ENCODE data around the gene MME. TPM values are rescaled to one million over a fixed set of nuclear protein-coding genes. Genes with fewer than 3 reads are reported as not detected.
A peak's percentile ranks its signal among the peaks of the same experiment; 100 is the strongest.
"Not testable (repeated sequence)": the region's sequence is repeated elsewhere in the genome, so short reads cannot be mapped to it uniquely, and the experiment has no call there.

The MME gene
- total RNA-seq, 1 donor from 2014 or later = 3.2 TPM

DNA sequence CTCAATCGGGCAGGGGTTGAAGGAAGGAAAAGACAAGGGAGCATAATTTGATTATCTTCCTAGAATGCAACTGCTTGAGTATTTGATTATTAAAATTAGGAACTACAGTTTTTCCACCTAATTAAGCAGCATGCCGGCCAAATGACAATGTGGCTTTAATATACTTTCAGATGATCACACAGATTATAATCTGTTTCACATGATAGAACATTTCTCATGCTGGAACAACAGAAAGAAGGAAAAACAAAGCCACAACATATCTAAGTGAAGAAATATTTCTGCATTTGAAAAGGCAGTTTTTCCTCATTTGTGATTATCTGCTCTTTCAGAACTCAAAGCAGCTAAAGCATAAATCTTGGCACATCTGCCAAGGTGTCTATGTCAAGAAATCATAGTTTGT lies 130.6 kb downstream of the MME start:
- ATAC-seq (ENCODE audit: poor library complexity) = no peak
- DNase-seq = no peak
- intact Hi-C loops (cut with DNase I) = no loop called here

GRCh38 chr3:155211266-155211665 lies 131.1 kb downstream of the MME start:
- intact Hi-C loops (cut with DNase I) = no loop called here
- DNase-seq (no peak), ATAC-seq (ENCODE audit: poor library complexity) (no peak)

GRCh38 chr3:155211940-155212339 lies 131.8 kb downstream of the MME start:
- ATAC-seq (ENCODE audit: poor library complexity) (no peak), DNase-seq (no peak)
- intact Hi-C loops (cut with DNase I) = no loop called here

DNA sequence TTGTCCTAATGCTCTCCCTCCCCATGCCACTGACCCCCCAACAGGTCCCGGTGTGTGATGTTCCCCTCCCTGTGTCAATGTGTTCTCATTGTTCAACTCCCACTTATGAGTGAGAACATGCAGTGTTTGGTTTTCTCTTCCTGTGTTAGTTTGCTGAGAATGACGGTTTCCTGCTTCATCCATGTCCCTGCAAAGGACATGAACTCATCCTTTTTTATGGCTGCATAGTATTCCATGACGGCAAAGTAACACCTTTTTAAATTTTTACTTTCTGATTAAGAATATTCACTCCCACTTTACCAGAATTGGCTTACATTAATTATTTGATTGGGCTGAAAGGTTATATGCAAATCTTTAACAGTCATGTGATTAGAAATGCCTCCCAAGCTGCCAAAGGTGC lies 135.9 kb downstream of the MME start:
- DNase-seq; intact Hi-C loops (cut with DNase I); ATAC-seq (ENCODE audit: poor library complexity): not testable (repeated sequence)

DNA sequence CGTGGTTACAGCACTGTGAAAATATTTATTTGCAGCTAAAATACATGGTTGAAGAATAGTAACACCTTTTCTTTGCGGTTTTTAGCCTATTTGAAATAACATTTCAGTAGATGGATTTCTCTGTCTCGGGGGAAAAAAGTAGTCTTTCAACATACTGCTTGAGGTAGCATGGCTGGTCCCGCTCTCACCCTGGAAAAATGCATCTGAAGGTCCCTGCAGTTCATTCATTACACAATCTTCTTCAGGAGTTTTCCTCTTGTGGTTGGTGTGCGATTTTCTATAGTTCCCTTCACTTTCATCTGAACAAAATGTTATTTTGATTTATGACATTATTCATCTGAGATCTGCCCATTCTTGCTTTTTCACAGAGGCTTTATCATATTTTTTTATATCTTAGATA lies 137.5 kb downstream of the MME start:
- ATAC-seq (ENCODE audit: poor library complexity) = no peak
- intact Hi-C loops (cut with DNase I) = no loop called here
- no peak for DNase-seq

GRCh38 chr3:155218462-155218861 lies 138.3 kb downstream of the MME start:
- no peak for ATAC-seq (ENCODE audit: poor library complexity)
- intact Hi-C loops (cut with DNase I) = no loop called here
- DNase-seq = no peak

DNA sequence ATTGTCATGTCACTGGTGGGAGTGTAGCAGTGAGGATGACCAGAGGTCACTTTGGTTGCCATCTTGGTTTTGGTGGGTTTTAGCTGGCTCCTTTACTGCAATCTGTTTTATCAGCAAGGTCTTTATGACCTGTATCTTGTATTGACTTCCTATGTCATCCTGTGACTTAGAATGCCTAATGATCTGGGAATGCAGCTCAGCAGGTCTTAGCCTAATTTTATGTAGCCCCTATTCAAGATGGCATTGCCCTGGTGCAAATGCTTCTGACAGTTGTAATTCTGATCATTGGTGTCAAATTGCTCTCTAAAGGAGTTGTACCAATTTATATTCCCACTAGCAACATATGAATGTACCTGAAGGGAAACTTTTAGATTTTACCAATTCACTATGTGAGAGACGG lies 139.0 kb downstream of the MME start:
- ATAC-seq (ENCODE audit: poor library complexity) = no peak
- intact Hi-C loops (cut with DNase I) = no loop called here

DNA sequence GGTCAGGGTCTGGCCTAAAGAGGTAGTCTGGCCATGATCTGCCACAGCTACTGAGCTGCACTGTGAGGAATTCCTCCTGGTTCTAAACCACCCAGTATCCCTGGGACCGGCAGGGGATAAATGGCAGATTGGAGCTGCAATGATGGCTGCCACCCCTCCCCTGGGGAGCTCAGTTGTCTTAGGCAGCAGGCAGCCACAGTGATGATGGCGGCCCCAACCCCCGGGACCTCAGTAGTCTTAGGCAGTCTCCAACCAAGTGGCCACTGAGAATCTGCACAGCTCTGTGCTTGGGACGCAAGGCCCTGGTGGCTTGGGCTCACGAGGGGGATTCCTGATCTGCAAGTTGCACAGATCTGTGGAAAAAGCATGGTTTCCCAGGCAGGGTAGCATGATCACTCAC lies 145.3 kb downstream of the MME start:
- intact Hi-C loops (cut with DNase I) = no loop called here
- DNase-seq = no peak
- ATAC-seq (ENCODE audit: poor library complexity) = no peak

More for the DNA sequence above, 139.0 kb downstream of the MME start:
- no peak for DNase-seq

- DNase-seq = no peak
- intact Hi-C loops (cut with DNase I) = no loop called here
- ATAC-seq (ENCODE audit: poor library complexity) = no peak
These were observed 147.0 kb downstream of the MME start for GRCh38 chr3:155227141-155227540.

DNA sequence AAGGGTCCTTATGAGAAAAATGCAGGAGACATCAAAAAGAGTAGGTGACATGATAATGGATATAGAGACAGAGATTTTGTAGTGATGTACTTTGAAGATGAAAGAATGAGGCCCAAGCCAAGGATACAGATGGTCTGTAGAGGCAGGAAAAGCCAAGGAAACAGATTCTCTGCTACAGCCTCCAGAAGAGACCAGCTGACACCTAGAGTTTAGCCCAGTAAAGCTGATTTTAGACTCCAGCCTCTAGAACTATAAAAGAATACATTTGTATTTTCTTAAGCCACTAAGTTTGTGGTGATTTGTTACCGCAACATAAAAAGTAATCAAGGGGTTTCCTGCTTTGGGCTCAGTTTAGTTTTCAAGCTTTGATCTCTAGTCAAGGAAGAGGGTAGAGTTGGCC lies 148.6 kb downstream of the MME start:
- no peak for DNase-seq
- ATAC-seq (ENCODE audit: poor library complexity) = no peak
- intact Hi-C loops (cut with DNase I) = no loop called here

DNA sequence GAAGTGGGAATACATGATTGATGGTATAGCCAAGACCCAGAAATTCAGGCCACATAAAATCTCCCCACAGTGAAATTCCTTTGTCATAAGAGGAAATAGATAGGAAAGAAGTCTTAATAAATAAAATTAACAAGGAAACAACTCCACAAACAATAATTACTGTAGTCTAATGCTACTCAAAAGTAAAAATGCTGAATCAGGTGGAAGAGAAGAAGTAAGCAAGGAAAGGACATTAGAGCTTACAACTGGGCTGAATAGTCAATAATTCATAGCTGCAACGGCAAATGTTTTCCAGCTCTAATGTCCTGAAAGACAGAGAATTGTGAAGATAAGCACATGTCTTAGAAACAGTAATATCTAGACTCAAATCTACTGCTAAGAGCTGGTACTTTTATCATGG lies 149.0 kb downstream of the MME start:
- intact Hi-C loops (cut with DNase I) = no loop called here
- ATAC-seq (ENCODE audit: poor library complexity) = no peak

DNA sequence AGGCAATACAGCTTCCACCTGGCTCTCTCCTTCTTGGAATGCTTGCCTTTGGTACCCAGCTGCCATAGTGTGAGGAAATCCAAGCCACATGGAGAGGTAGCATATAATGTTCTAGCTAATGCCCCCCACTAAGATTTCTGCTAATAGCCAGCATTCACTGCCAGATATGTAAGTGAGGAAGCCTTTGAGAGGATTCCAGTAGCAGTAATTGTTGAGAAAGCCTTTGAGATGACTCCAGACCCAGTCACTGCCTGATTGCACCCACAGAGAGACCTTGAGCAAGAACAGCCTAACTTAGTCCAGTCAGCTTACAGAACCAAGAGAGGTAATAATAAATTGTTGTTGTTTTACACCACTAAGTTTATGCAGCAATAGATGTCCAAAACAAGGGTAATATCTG lies 150.3 kb downstream of the MME start:
- intact Hi-C loops (cut with DNase I) = loop anchor here (10.0 kb wide), 1 partner anchor 84 kb away; no protein-coding TSS in a partner anchor
- DNase-seq (no peak), ATAC-seq (ENCODE audit: poor library complexity) (no peak)

More for the DNA sequence above, 149.0 kb downstream of the MME start:
- DNase-seq = no peak

- no peak for DNase-seq
- no peak for ATAC-seq (ENCODE audit: poor library complexity)
- intact Hi-C loops (cut with DNase I) = loop anchor here (10.0 kb wide), 1 partner anchor 83 kb away; no protein-coding TSS in a partner anchor
These were observed 151.7 kb downstream of the MME start for GRCh38 chr3:155231792-155232191.

DNA sequence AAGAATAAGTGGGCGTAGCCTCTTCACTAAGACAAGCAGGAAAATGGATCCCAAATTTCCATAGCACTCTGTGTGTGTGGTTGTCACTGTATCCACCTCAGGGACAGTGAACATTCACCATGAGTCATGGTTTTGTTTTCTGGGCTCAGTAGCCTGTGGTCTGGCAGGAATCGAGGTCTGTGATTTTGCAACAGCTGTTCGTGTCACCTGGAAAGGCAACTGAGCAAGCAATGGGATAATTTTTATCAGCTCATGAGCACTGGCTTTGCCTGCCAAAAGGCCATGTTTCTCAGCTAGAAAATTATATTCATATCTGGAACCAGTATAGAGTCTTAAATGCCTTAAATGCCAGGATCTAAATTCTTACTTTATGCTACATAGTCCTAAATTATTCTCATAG lies 152.5 kb downstream of the MME start:
- DNase-seq (peak; percentile 71), ATAC-seq (ENCODE audit: poor library complexity) (peak; percentile 92)
- intact Hi-C loops (cut with DNase I) = loop anchor here (10.0 kb wide), 1 partner anchor 82 kb away; no protein-coding TSS in a partner anchor

- peak; percentile 97 for ATAC-seq (ENCODE audit: poor library complexity)
- DNase-seq = peak; percentile 57
- intact Hi-C loops (cut with DNase I) = loop anchor here (10.0 kb wide), 1 partner anchor 82 kb away; no protein-coding TSS in a partner anchor
These were observed 153.1 kb downstream of the MME start for GRCh38 chr3:155233213-155233612.

Other genes with a start within 250 kb of the MME start
- not detected for gene STRIT1, start 213.4 kb downstream of the MME start, total RNA-seq